Gastroesophageal sphincter (tissue), 3 donors: Measurements from ENCODE around the gene WDR4.

Experiments
- CTCF ChIP-seq, 4 experiments: fragments of 200-600 bp in 2 of 4; fragments of 450-650 bp in 2 of 4; sonication (generic) in 1 of 4; IDR thresholded peaks; one replicate each; pipeline ENCODE4 v1.5.1; 2017 to 2019; ENCODE audit warnings: antibody characterized with exemption in 4 of 4, mild to moderate bottlenecking in 2 of 4, moderate library complexity in 2 of 4
- POLR2A ChIP-seq, 2 donors: fragments of 450-650 bp; IDR thresholded peaks; one replicate each; pipeline ENCODE4 v1.6.1; 2017; ENCODE audit warnings: antibody characterized with exemption in 2 of 2, mild to moderate bottlenecking in 2 of 2, moderate library complexity in 1 of 2

GRCh38 chr21:42858185-42858847, 21.0 kb downstream of the WDR4 start:
- TF ChIP-seq POLR2A (IDR thresholded peaks at IDR 0.05) (no peak), CTCF (IDR thresholded peaks at IDR 0.05) (no peak)
